ENCODE measurements around the gene OR10A3. TPM values are rescaled to one million over a fixed set of nuclear protein-coding genes. Genes with fewer than 3 reads are reported as not detected.

OR10A3 gene
- total RNA-seq, 1 donor from 2014 or later = not detected

- intact Hi-C loops (cut with DNase I) = no loop called here
- Histone ChIP-seq H3K4me3 (no peak overlapping the region), H3K4me1 (no peaks in the 10 kb centered on the region), H3K36me3 (no peaks in the 10 kb centered on the region), H3K9me3 (no peaks in the 10 kb centered on the region), H3K27me3 (no peaks in the 10 kb centered on the region), H3K27ac (no peak overlapping the region)
- no peak for DNase-seq (ENCODE audit: low spot score in 2 of 2)
- TF ChIP-seq CTCF (IDR thresholded peaks at IDR 0.05) = no peak
Measured at GRCh38 chr11:7969756-7970646, 28.5 kb upstream of the OR10A3 start.

DNA sequence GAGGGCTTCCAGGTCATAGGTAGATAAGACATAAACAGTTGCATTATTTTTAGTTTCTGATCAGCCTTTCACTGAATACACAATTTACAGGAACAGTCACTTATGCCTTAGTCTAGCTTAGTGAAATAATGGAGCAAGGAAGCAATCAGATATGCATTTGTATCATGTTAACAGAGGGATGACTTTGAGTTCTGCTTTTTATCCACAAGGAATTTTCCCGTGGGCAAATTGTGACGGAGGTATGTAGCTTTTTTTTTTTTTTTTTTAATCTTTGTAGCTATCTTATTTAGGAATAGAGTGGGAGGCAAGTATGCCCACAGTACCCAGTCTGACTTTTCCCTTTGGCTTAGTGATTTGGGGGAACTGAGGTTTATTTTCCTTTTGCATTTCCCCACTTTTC, 27.2 kb upstream of the OR10A3 start:
- Histone ChIP-seq H3K4me1 (no peaks in the 10 kb centered on the region), H3K27me3 (no peaks in the 10 kb centered on the region), H3K36me3 (no peaks in the 10 kb centered on the region), H3K4me3 (no peak overlapping the region), H3K9me3 (no peaks in the 10 kb centered on the region), H3K27ac (no peak overlapping the region)
- DNase-seq (ENCODE audit: low spot score in 2 of 2) = no peak
- intact Hi-C loops (cut with DNase I) = no loop called here
- TF ChIP-seq CTCF (IDR thresholded peaks at IDR 0.05) = no peak

- no peak for TF ChIP-seq CTCF (IDR thresholded peaks at IDR 0.05)
- intact Hi-C loops (cut with DNase I) = no loop called here
Measured at GRCh38 chr11:7967826-7968225, 26.3 kb upstream of the OR10A3 start.

DNA sequence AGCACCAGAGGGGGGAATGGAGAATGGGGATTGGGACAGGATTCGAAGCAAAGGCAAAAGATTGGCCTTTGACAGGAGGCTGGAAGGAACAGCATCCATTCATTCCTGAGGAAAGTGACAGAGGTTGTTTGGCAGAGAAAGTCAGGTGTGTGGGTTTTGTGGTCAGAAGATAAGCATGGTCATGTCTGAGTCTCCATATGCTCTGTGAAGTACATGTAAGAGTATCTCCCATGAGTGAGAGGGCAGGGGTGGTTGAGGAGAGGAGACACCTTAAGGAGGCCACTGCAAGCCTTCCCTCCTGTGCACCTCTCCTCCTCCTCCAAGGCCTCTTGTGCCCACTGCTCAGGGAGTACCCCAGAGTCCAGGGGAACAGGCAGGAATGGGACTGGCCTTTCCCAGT, 25.6 kb upstream of the OR10A3 start:
- Histone ChIP-seq H3K4me1 (no peaks in the 10 kb centered on the region), H3K27me3 (no peaks in the 10 kb centered on the region), H3K9me3 (no peaks in the 10 kb centered on the region), H3K4me3 (no peak overlapping the region), H3K27ac (no peak overlapping the region), H3K36me3 (no peaks in the 10 kb centered on the region)
- no peak for DNase-seq (ENCODE audit: low spot score in 2 of 2)
- intact Hi-C loops (cut with DNase I) = no loop called here
- TF ChIP-seq CTCF (IDR thresholded peaks at IDR 0.05) = no peak

More at GRCh38 chr11:7967826-7968225, 26.3 kb upstream of the OR10A3 start:
- no peaks in the 10 kb centered on the region for H3K9me3 ChIP-seq
- no peak overlapping the region for H3K4me3 ChIP-seq
- no peak for DNase-seq (ENCODE audit: low spot score in 2 of 2)
- no peaks in the 10 kb centered on the region for H3K27me3 ChIP-seq
- no peak overlapping the region for H3K27ac ChIP-seq
- H3K4me1 ChIP-seq = no peaks in the 10 kb centered on the region
- no peaks in the 10 kb centered on the region for H3K36me3 ChIP-seq

GRCh38 chr11:7965386-7965785, 23.9 kb upstream of the OR10A3 start, which contains the start of gene NLRP10:
NLRP10 (minus strand) TSS chr11:7965447; CDS start chr11:7963495, 1,952 bp downstream.
- no peak for DNase-seq (ENCODE audit: low spot score in 2 of 2)
- Histone ChIP-seq H3K4me1 (no peaks in the 10 kb centered on the region), H3K4me3 (no peak within 1 kb of the TSS), H3K36me3 (no peaks in the 10 kb centered on the region), H3K9me3 (no peaks in the 10 kb centered on the region), H3K27ac (peak within 1 kb of the TSS; percentile 15 to 63), H3K27me3 (no peaks in the 10 kb centered on the region)
- TF ChIP-seq CTCF (IDR thresholded peaks at IDR 0.05) = no peak
- intact Hi-C loops (cut with DNase I) = no loop called here
